Nephron (organoid): ENCODE measurements around the gene MAMDC4.

ENCODE experiments used
- H3K27ac Mint-ChIP-seq, 3 experiments: 2 replicates each; pipeline ENCODE4 v1.8.0; 2020; ENCODE audit warnings: mixed read lengths in 3 of 3, mild to moderate bottlenecking in 2 of 3, moderate library complexity in 1 of 3
- H3K27me3 Mint-ChIP-seq: 2 replicates; pipeline ENCODE4 v1.8.0; 2021; ENCODE audit warnings: low read depth, mild to moderate bottlenecking, moderate library complexity, mixed read lengths
- H3K36me3 Mint-ChIP-seq: 2 replicates; pipeline ENCODE4 v1.8.0; 2020; ENCODE audit warnings: low read depth, mixed read lengths
- H3K4me1 Mint-ChIP-seq: 2 replicates; pipeline ENCODE4 v1.8.0; 2020; ENCODE audit warnings: mixed read lengths
- H3K4me3 Mint-ChIP-seq, 3 experiments: 2 replicates each; pipeline ENCODE4 v1.8.0; 2020; ENCODE audit warnings: mild to moderate bottlenecking in 3 of 3, mixed read lengths in 3 of 3, moderate library complexity in 2 of 3
- H3K9me3 Mint-ChIP-seq: 2 replicates; pipeline ENCODE4 v1.8.0; 2020; ENCODE audit warnings: mixed read lengths
- TF ChIP-seq, protein P1 (sequence below), 3 experiments: fragments of 200-600 bp; sonication (generic); IDR thresholded peaks; one replicate each; pipeline ENCODE4 v1.5.0; 2021; ENCODE audit warnings: antibody characterized with exemption in 3 of 3; ENCODE audit not compliant: unreplicated experiment in 3 of 3

MAMDC4 gene

GRCh38 chr9:136898483-136899100, 46.4 kb downstream of the MAMDC4 start:
- Mint-ChIP-seq H3K9me3 (no peaks in the 10 kb centered on the region), H3K27me3 (no peaks in the 10 kb centered on the region), H3K4me3 (no peak overlapping the region), H3K36me3 (peaks cover 25% of the 10 kb centered on the region), H3K27ac (no peak overlapping the region), H3K4me1 (no peaks in the 10 kb centered on the region)
- TF ChIP-seq, protein P1, sequence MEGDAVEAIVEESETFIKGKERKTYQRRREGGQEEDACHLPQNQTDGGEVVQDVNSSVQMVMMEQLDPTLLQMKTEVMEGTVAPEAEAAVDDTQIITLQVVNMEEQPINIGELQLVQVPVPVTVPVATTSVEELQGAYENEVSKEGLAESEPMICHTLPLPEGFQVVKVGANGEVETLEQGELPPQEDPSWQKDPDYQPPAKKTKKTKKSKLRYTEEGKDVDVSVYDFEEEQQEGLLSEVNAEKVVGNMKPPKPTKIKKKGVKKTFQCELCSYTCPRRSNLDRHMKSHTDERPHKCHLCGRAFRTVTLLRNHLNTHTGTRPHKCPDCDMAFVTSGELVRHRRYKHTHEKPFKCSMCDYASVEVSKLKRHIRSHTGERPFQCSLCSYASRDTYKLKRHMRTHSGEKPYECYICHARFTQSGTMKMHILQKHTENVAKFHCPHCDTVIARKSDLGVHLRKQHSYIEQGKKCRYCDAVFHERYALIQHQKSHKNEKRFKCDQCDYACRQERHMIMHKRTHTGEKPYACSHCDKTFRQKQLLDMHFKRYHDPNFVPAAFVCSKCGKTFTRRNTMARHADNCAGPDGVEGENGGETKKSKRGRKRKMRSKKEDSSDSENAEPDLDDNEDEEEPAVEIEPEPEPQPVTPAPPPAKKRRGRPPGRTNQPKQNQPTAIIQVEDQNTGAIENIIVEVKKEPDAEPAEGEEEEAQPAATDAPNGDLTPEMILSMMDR (IDR thresholded peaks at IDR 0.05; ENCODE audit: unreplicated experiment in 3 of 3), result no peak

- Mint-ChIP-seq H3K4me1 (no peaks in the 10 kb centered on the region), H3K27me3 (no peaks in the 10 kb centered on the region), H3K4me3 (no peak overlapping the region), H3K36me3 (peaks cover 25% of the 10 kb centered on the region), H3K9me3 (no peaks in the 10 kb centered on the region), H3K27ac (no peak overlapping the region)
- TF ChIP-seq, protein P1 (IDR thresholded peaks at IDR 0.05; ENCODE audit: unreplicated experiment in 3 of 3), result no peak
Observed at GRCh38 chr9:136899196-136899595, 47.0 kb downstream of the MAMDC4 start.

- Mint-ChIP-seq H3K27ac (no peak overlapping the region), H3K9me3 (no peaks in the 10 kb centered on the region), H3K4me3 (no peak overlapping the region), H3K4me1 (no peaks in the 10 kb centered on the region), H3K27me3 (no peaks in the 10 kb centered on the region), H3K36me3 (peaks cover 30% of the 10 kb centered on the region)
- TF ChIP-seq, protein P1 (IDR thresholded peaks at IDR 0.05; ENCODE audit: unreplicated experiment in 3 of 3), result no peak
Observed at GRCh38 chr9:136900556-136900955, 48.4 kb downstream of the MAMDC4 start.

- H3K27ac Mint-ChIP-seq, result no peak overlapping the region
- TF ChIP-seq, protein P1 (IDR thresholded peaks at IDR 0.05; ENCODE audit: unreplicated experiment in 3 of 3), result no peak
- no peak overlapping the region for H3K4me3 Mint-ChIP-seq
- H3K9me3 Mint-ChIP-seq, result no peaks in the 10 kb centered on the region
- peaks cover 31% of the 10 kb centered on the region for H3K36me3 Mint-ChIP-seq
- H3K27me3 Mint-ChIP-seq, result no peaks in the 10 kb centered on the region
- H3K4me1 Mint-ChIP-seq, result no peaks in the 10 kb centered on the region
Observed at GRCh38 chr9:136900988-136901515, 48.9 kb downstream of the MAMDC4 start.

- Mint-ChIP-seq H3K27me3 (no peaks in the 10 kb centered on the region), H3K27ac (peak overlapping the region in 1 of 3 experiments; percentile 15), H3K36me3 (peaks cover 35% of the 10 kb centered on the region), H3K4me3 (no peak overlapping the region), H3K4me1 (no peaks in the 10 kb centered on the region), H3K9me3 (no peaks in the 10 kb centered on the region)
- TF ChIP-seq, protein P1 (IDR thresholded peaks at IDR 0.05; ENCODE audit: unreplicated experiment in 3 of 3), result no peak
Observed at GRCh38 chr9:136901516-136902258, 49.5 kb downstream of the MAMDC4 start.
